ENCODE data around the gene KCNIP1. TPM values are rescaled to one million over a fixed set of nuclear protein-coding genes. Genes with fewer than 3 reads are reported as not detected.

Gene KCNIP1
- polyA plus RNA-seq, 1 donor from 2014 or later: 13.8 TPM

- TF ChIP-seq CTCF (IDR thresholded peaks at IDR 0.05; ENCODE audit: poor library complexity, severe bottlenecking) (no peak), EZH2 (IDR thresholded peaks at IDR 0.05; ENCODE audit: borderline replicate concordance, insufficient read depth, low read length, poor library complexity, severe bottlenecking) (no peak), REST (IDR thresholded peaks at IDR 0.05; ENCODE audit: borderline replicate concordance) (no peak), POLR2AphosphoS5 (IDR thresholded peaks at IDR 0.05) (no peak)
- Histone ChIP-seq H3F3A (ENCODE audit: insufficient read depth, low read length, poor library complexity, severe bottlenecking) (no peaks in the 10 kb centered on the region), H3K4me3 (ENCODE audit: low read length) (no peak overlapping the region), H3K27me3 (ENCODE audit: insufficient read depth, low read depth, low read length) (no peaks in the 10 kb centered on the region), H3K79me2 (replicated peaks; ENCODE audit: insufficient read depth, low read length) (no peaks in the 10 kb centered on the region), H4K20me1 (ENCODE audit: insufficient read depth) (no peaks in the 10 kb centered on the region), H3K4me2 (ENCODE audit: low read length) (no peak overlapping the region), H3K9me3 (ENCODE audit: low read length) (peaks cover 4% of the 10 kb centered on the region), H3K9me2 (ENCODE audit: insufficient read depth, low read length) (no peaks in the 10 kb centered on the region), H3K27ac (ENCODE audit: low read length) (no peak overlapping the region), H3K9ac (ENCODE audit: low read length) (no peak overlapping the region), H2AFZ (ENCODE audit: low read depth, low read length) (no peak overlapping the region), H3K36me3 (ENCODE audit: insufficient read depth, low read length) (no peaks in the 10 kb centered on the region)
Measured at GRCh38 chr5:170737591-170737990, 233.8 kb downstream of the KCNIP1 start.

- Histone ChIP-seq H3K9me2 (ENCODE audit: insufficient read depth, low read length) (no peaks in the 10 kb centered on the region), H3K4me3 (ENCODE audit: low read length) (no peak overlapping the region), H4K20me1 (ENCODE audit: insufficient read depth) (no peaks in the 10 kb centered on the region), H3K79me2 (replicated peaks; ENCODE audit: insufficient read depth, low read length) (no peaks in the 10 kb centered on the region), H3K4me2 (ENCODE audit: low read length) (no peak overlapping the region), H2AFZ (ENCODE audit: low read depth, low read length) (no peak overlapping the region), H3F3A (ENCODE audit: insufficient read depth, low read length, poor library complexity, severe bottlenecking) (no peaks in the 10 kb centered on the region), H3K9ac (ENCODE audit: low read length) (no peak overlapping the region), H3K27ac (ENCODE audit: low read length) (no peak overlapping the region), H3K27me3 (ENCODE audit: insufficient read depth, low read depth, low read length) (no peaks in the 10 kb centered on the region), H3K36me3 (ENCODE audit: insufficient read depth, low read length) (no peaks in the 10 kb centered on the region), H3K9me3 (ENCODE audit: low read length) (peaks cover 4% of the 10 kb centered on the region)
- no peak for TF ChIP-seq TAF1 (IDR thresholded peaks at IDR 0.05; ENCODE audit: low read depth)
- no peak for TF ChIP-seq REST (IDR thresholded peaks at IDR 0.05; ENCODE audit: borderline replicate concordance)
- no peak for TF ChIP-seq POLR2AphosphoS5 (IDR thresholded peaks at IDR 0.05)
- no peak for TF ChIP-seq RAD21 (conservative IDR thresholded peaks at IDR 0.05)
- TF ChIP-seq MXI1 (conservative IDR thresholded peaks at IDR 0.05; ENCODE audit: poor library complexity, severe bottlenecking): no peak
- no peak for TF ChIP-seq EZH2 (IDR thresholded peaks at IDR 0.05; ENCODE audit: borderline replicate concordance, insufficient read depth, low read length, poor library complexity, severe bottlenecking)
- TF ChIP-seq EP300 (conservative IDR thresholded peaks at IDR 0.05; ENCODE audit: poor library complexity, severe bottlenecking): no peak
- no peak for TF ChIP-seq SMC3 (conservative IDR thresholded peaks at IDR 0.05; ENCODE audit: poor library complexity)
- no peak for TF ChIP-seq CTCF (IDR thresholded peaks at IDR 0.05; ENCODE audit: poor library complexity, severe bottlenecking)
Measured at GRCh38 chr5:170738840-170739239, 235.0 kb downstream of the KCNIP1 start.
